ENCODE data around the gene OPA1.
"Not testable (repeated sequence)": the region's sequence is repeated elsewhere in the genome, so short reads cannot be mapped to it uniquely, and the experiment has no call there.

The OPA1 gene

GRCh38 chr3:193598202-193598601, 5.2 kb downstream of the OPA1 start:
- H3K27ac ChIP-seq = no peak overlapping the region
- TF ChIP-seq CTCF (IDR thresholded peaks at IDR 0.05; ENCODE audit: low read depth, low read length) = no peak
- no peak overlapping the region for H3K4me3 ChIP-seq (ENCODE audit: low read depth, low read length)
- H3K36me3 ChIP-seq = no peaks in the 10 kb centered on the region
- DNase-seq = no peak
- H3K27me3 ChIP-seq (ENCODE audit: insufficient read depth, low read depth, severe bottlenecking) = no peaks in the 10 kb centered on the region
- H3K9me3 ChIP-seq (ENCODE audit: severe bottlenecking) = no peaks in the 10 kb centered on the region

GRCh38 chr3:193599393-193599792, 6.4 kb downstream of the OPA1 start:
- DNase-seq = no peak
- Histone ChIP-seq H3K9me3 (ENCODE audit: severe bottlenecking) (no peaks in the 10 kb centered on the region), H3K27me3 (ENCODE audit: insufficient read depth, low read depth, severe bottlenecking) (no peaks in the 10 kb centered on the region), H3K27ac (no peak overlapping the region), H3K4me3 (ENCODE audit: low read depth, low read length) (no peak overlapping the region), H3K36me3 (no peaks in the 10 kb centered on the region)
- no peak for TF ChIP-seq CTCF (IDR thresholded peaks at IDR 0.05; ENCODE audit: low read depth, low read length)

GRCh38 chr3:193605876-193606275, 12.9 kb downstream of the OPA1 start:
- no peak overlapping the region for H3K4me3 ChIP-seq (ENCODE audit: low read depth, low read length)
- TF ChIP-seq CTCF (IDR thresholded peaks at IDR 0.05; ENCODE audit: low read depth, low read length) = peak; percentile 45
- peak; percentile 36 for DNase-seq
- no peaks in the 10 kb centered on the region for H3K27me3 ChIP-seq (ENCODE audit: insufficient read depth, low read depth, severe bottlenecking)
- no peaks in the 10 kb centered on the region for H3K36me3 ChIP-seq
- no peaks in the 10 kb centered on the region for H3K9me3 ChIP-seq (ENCODE audit: severe bottlenecking)
- H3K27ac ChIP-seq = no peak overlapping the region

- not testable (repeated sequence) for H3K27ac ChIP-seq; H3K9me3 ChIP-seq (ENCODE audit: severe bottlenecking); H3K36me3 ChIP-seq; H3K27me3 ChIP-seq (ENCODE audit: insufficient read depth, low read depth, severe bottlenecking); DNase-seq; H3K4me3 ChIP-seq (ENCODE audit: low read depth, low read length)
These were observed 13.9 kb downstream of the OPA1 start for GRCh38 chr3:193606892-193607291.

- H3K36me3 ChIP-seq; DNase-seq; H3K4me3 ChIP-seq (ENCODE audit: low read depth, low read length); H3K27ac ChIP-seq; H3K9me3 ChIP-seq (ENCODE audit: severe bottlenecking); H3K27me3 ChIP-seq (ENCODE audit: insufficient read depth, low read depth, severe bottlenecking): not testable (repeated sequence)
These were observed 17.5 kb downstream of the OPA1 start for GRCh38 chr3:193610516-193610915.

- Histone ChIP-seq H3K27me3 (ENCODE audit: insufficient read depth, low read depth, severe bottlenecking) (no peaks in the 10 kb centered on the region), H3K9me3 (ENCODE audit: severe bottlenecking) (no peaks in the 10 kb centered on the region), H3K27ac (no peak overlapping the region), H3K36me3 (0 out of 2 replicates have a peak, but pooled peaks cover 3% of the 10 kb centered on the region), H3K4me3 (ENCODE audit: low read depth, low read length) (no peak overlapping the region)
- DNase-seq = no peak
- TF ChIP-seq CTCF (IDR thresholded peaks at IDR 0.05; ENCODE audit: low read depth, low read length) = no peak
These were observed 21.4 kb downstream of the OPA1 start for GRCh38 chr3:193614430-193614829.

GRCh38 chr3:193617628-193618027, 24.6 kb downstream of the OPA1 start:
- no peaks in the 10 kb centered on the region for H3K9me3 ChIP-seq (ENCODE audit: severe bottlenecking)
- no peak overlapping the region for H3K4me3 ChIP-seq (ENCODE audit: low read depth, low read length)
- no peaks in the 10 kb centered on the region for H3K27me3 ChIP-seq (ENCODE audit: insufficient read depth, low read depth, severe bottlenecking)
- H3K36me3 ChIP-seq = 0 out of 2 replicates have a peak, but pooled peaks cover 3% of the 10 kb centered on the region
- no peak overlapping the region for H3K27ac ChIP-seq
- no peak for DNase-seq
- TF ChIP-seq CTCF (IDR thresholded peaks at IDR 0.05; ENCODE audit: low read depth, low read length) = no peak

All from WERI-Rb-1 (cell line).